H9 (cell line): ENCODE data around the gene MAST2. TPM values are rescaled to one million over a fixed set of nuclear protein-coding genes. Genes with fewer than 3 reads are reported as not detected.

Source experiments
- DNase-seq: peaks from one replicate; pipeline ENCODE4 v3.0.0-alpha.2; 2017
- H2AFZ ChIP-seq: one replicate; pipeline ENCODE4 v1.6.1; 2013; ENCODE audit warnings: mild to moderate bottlenecking, low read length, control low read depth, moderate library complexity
- H2AK5ac ChIP-seq: 2 replicates; pipeline ENCODE4 v1.6.1; 2013; ENCODE audit warnings: low read length, control low read depth, mixed read lengths; ENCODE audit not compliant: insufficient read length
- H2BK120ac ChIP-seq: one replicate; pipeline ENCODE4 v1.6.1; 2013; ENCODE audit warnings: low read depth, mild to moderate bottlenecking, low read length, control low read depth, inconsistent platforms; ENCODE audit not compliant: poor library complexity, severe bottlenecking
- H2BK12ac ChIP-seq: 2 replicates; pipeline ENCODE4 v1.6.1; 2013; ENCODE audit warnings: low read length, control low read depth, mixed read lengths, low read depth; ENCODE audit not compliant: insufficient read length
- H2BK15ac ChIP-seq: 2 replicates; pipeline ENCODE4 v1.6.1; 2013; ENCODE audit warnings: low read depth, low read length, control low read depth
- H2BK20ac ChIP-seq: one replicate; pipeline ENCODE4 v1.6.1; 2013; ENCODE audit warnings: low read depth, mild to moderate bottlenecking, low read length, control low read depth, inconsistent platforms; ENCODE audit not compliant: poor library complexity, severe bottlenecking
- H2BK5ac ChIP-seq: 2 replicates; pipeline ENCODE4 v1.6.1; 2013; ENCODE audit warnings: low read length, control low read depth, mixed read lengths; ENCODE audit not compliant: insufficient read length
- H3K14ac ChIP-seq: 2 replicates; pipeline ENCODE4 v1.6.1; 2013; ENCODE audit warnings: low read length, control low read depth; ENCODE audit not compliant: insufficient read depth
- H3K18ac ChIP-seq: 2 replicates; pipeline ENCODE4 v1.6.1; 2013; ENCODE audit warnings: low read depth, mild to moderate bottlenecking, mixed read lengths, low read length, control low read depth; ENCODE audit not compliant: insufficient read length
- H3K23ac ChIP-seq: 2 replicates; pipeline ENCODE4 v1.6.1; 2013; ENCODE audit warnings: low read length, control low read depth, mixed read lengths, low read depth; ENCODE audit not compliant: insufficient read length
- H3K23me2 ChIP-seq: 2 replicates; pipeline ENCODE4 v1.6.1; 2013; ENCODE audit warnings: low read depth, mild to moderate bottlenecking, mixed read lengths, low read length, control low read depth; ENCODE audit not compliant: insufficient read length, poor library complexity, severe bottlenecking
- H3K27ac ChIP-seq: 2 replicates; pipeline ENCODE4 v1.5.1; 2013; ENCODE audit warnings: low read length, control low read depth, mixed read lengths, low read depth; ENCODE audit not compliant: insufficient read length
- H3K27me3 ChIP-seq: 2 replicates; pipeline ENCODE4 v1.6.1; 2013; ENCODE audit warnings: low read length, control low read depth, inconsistent platforms; ENCODE audit not compliant: insufficient read depth
- H3K4ac ChIP-seq: 2 replicates; pipeline ENCODE4 v1.6.1; 2013; ENCODE audit warnings: low read depth, mild to moderate bottlenecking, control low read depth, inconsistent platforms, low read length, moderate library complexity
- H3K4me1 ChIP-seq: 2 replicates; pipeline ENCODE4 v1.6.1; 2013; ENCODE audit warnings: low read length, control low read depth, inconsistent platforms; ENCODE audit not compliant: insufficient read depth
- H3K4me2 ChIP-seq: 2 replicates; pipeline ENCODE4 v1.6.1; 2013; ENCODE audit warnings: low read length, control low read depth, mixed read lengths; ENCODE audit not compliant: insufficient read length, insufficient read depth
- H3K56ac ChIP-seq: 2 replicates; pipeline ENCODE4 v1.6.1; 2013; ENCODE audit warnings: low read depth, mild to moderate bottlenecking, mixed read lengths, low read length, control low read depth; ENCODE audit not compliant: insufficient read length
- H3K79me1 ChIP-seq: 2 replicates; pipeline ENCODE4 v1.6.1; 2013; ENCODE audit warnings: low read depth, mild to moderate bottlenecking, moderate library complexity, low read length, control low read depth, inconsistent platforms; ENCODE audit not compliant: insufficient read depth, poor library complexity, severe bottlenecking
- H3K79me2 ChIP-seq: 2 replicates; pipeline ENCODE4 v1.6.1; 2013; ENCODE audit warnings: low read length, control low read depth, inconsistent platforms; ENCODE audit not compliant: insufficient read depth
- H3K9ac ChIP-seq: 2 replicates; pipeline ENCODE4 v1.6.1; 2013; ENCODE audit warnings: low read length, control low read depth, mixed read lengths; ENCODE audit not compliant: insufficient read length; ENCODE audit errors: extremely low read depth
- H3K9me3 ChIP-seq: one replicate; pipeline ENCODE4 v1.6.1; 2013; ENCODE audit warnings: low read depth, low read length, inconsistent platforms; ENCODE audit not compliant: control insufficient read depth
- H3T11ph ChIP-seq: one replicate; pipeline ENCODE4 v1.6.1; 2013; ENCODE audit warnings: mild to moderate bottlenecking, low read length, control low read depth, inconsistent platforms
- H4K20me1 ChIP-seq: one replicate; pipeline ENCODE4 v1.6.1; 2013; ENCODE audit not compliant: control insufficient read depth, insufficient read length, insufficient read depth
- H4K5ac ChIP-seq: 2 replicates; pipeline ENCODE4 v1.6.1; 2013; ENCODE audit warnings: low read depth, mild to moderate bottlenecking, mixed read lengths, low read length, control low read depth; ENCODE audit not compliant: insufficient read length
- H4K8ac ChIP-seq: replicated peaks from 2 replicates; pipeline ENCODE4 v1.6.1; 2013; ENCODE audit warnings: low read length, control low read depth, mixed read lengths, low read depth; ENCODE audit not compliant: insufficient read length
- H4K91ac ChIP-seq: 2 replicates; pipeline ENCODE4 v1.6.1; 2013; ENCODE audit warnings: low read depth, mild to moderate bottlenecking, moderate library complexity, mixed read lengths, low read length, control low read depth; ENCODE audit not compliant: insufficient read length
- H3K27ac Mint-ChIP-seq, 3 experiments: 2 replicates in 2 of 3; 3 replicates in 1 of 3; pipeline ENCODE4 v1.8.0; 2020 to 2021; ENCODE audit warnings: mixed read lengths in 3 of 3, mild to moderate bottlenecking in 1 of 3, moderate library complexity in 1 of 3
- H3K27me3 Mint-ChIP-seq: 2 replicates; pipeline ENCODE4 v1.8.0; 2021; ENCODE audit warnings: low read depth, mild to moderate bottlenecking, moderate library complexity, mixed read lengths
- H3K36me3 Mint-ChIP-seq, 3 experiments: 2 replicates in 2 of 3; 3 replicates in 1 of 3; pipeline ENCODE4 v1.8.0; 2020 to 2021; ENCODE audit warnings: low read depth in 3 of 3, mixed read lengths in 3 of 3; ENCODE audit not compliant: insufficient read depth in 1 of 3
- H3K4me1 Mint-ChIP-seq, 2 experiments: 2 replicates each; pipeline ENCODE4 v1.8.0; 2020; ENCODE audit warnings: mixed read lengths in 2 of 2
- H3K4me3 Mint-ChIP-seq, 2 experiments: 2 replicates in 1 of 2; 3 replicates in 1 of 2; pipeline ENCODE4 v1.8.0; 2020 to 2021; ENCODE audit warnings: mild to moderate bottlenecking in 2 of 2, mixed read lengths in 2 of 2, moderate library complexity in 1 of 2
- H3K9me3 Mint-ChIP-seq, 2 experiments: 2 replicates in 1 of 2; 3 replicates in 1 of 2; pipeline ENCODE4 v1.8.0; 2020; ENCODE audit warnings: mild to moderate bottlenecking in 2 of 2, mixed read lengths in 2 of 2, moderate library complexity in 1 of 2
- WGBS: extraction: QIAGEN DNeasy Blood & Tissue Kit; methylation state at CpG from one replicate; pipeline ENCODE4 v1.1.7; 2013; ENCODE audit warnings: missing lambda C conversion rate, low lambda C conversion rate, mixed read lengths; ENCODE audit not compliant: insufficient read length; ENCODE audit errors: extremely low coverage; 5-methylcytosine and 5-hydroxymethylcytosine counted together
- total RNA-seq: library from RNA; stranded (reverse); gene quantifications from 2 replicates; pipeline ENCODE4 v1.2.1, GENCODE V29; 2021
- TF ChIP-seq, protein P1 (sequence below): fragments of 200-600 bp; sonication (generic); conservative IDR thresholded peaks from 3 replicates; pipeline ENCODE4 v1.8.0; 2021; ENCODE audit warnings: antibody characterized with exemption, mild to moderate bottlenecking

The MAST2 gene
- total RNA-seq, 1 experiment from 2014 or later, result 28.8 TPM

DNA sequence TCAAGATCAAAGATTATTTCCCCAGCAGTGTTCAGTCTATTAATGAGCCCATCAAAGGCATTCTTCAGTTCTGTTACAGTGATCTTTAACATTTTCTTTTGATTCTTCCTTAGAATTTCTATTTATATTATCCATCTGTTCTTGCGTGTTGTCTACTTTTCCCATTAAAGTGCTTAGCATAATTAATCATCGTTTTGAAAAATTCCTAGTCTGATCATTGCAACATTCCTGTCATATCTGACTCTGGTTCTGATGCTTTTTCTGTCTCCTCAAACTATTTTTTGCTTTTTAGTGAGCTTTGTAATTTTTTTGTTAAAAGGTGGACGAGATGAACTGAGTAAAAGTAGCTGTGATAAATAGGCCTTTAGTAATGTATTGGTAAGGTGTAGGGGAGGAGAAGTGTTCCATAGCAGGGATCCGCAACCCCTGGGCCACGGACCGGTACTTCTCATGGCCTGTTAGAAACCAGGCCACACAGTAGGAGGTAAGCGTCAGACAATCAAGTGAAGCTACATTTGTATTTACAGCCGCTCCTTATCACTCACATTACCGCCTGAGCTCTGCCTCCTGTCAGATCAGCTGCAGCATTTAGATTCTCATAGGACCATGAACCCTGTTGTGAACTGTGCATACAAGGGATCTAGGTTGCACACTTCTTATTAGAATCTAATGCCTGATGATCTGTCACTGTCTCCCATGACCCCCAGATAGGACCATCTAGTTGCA lies 165.7 kb downstream of the MAST2 start:
- H3K56ac ChIP-seq, result no peak overlapping the region
- TF ChIP-seq, protein P1, sequence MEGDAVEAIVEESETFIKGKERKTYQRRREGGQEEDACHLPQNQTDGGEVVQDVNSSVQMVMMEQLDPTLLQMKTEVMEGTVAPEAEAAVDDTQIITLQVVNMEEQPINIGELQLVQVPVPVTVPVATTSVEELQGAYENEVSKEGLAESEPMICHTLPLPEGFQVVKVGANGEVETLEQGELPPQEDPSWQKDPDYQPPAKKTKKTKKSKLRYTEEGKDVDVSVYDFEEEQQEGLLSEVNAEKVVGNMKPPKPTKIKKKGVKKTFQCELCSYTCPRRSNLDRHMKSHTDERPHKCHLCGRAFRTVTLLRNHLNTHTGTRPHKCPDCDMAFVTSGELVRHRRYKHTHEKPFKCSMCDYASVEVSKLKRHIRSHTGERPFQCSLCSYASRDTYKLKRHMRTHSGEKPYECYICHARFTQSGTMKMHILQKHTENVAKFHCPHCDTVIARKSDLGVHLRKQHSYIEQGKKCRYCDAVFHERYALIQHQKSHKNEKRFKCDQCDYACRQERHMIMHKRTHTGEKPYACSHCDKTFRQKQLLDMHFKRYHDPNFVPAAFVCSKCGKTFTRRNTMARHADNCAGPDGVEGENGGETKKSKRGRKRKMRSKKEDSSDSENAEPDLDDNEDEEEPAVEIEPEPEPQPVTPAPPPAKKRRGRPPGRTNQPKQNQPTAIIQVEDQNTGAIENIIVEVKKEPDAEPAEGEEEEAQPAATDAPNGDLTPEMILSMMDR, result no peak
- no peak overlapping the region for H3K23ac ChIP-seq
- no peak overlapping the region for H3K18ac ChIP-seq
- WGBS, result no CpG with 5 or more reads among the region's 9 CpGs
- no peaks in the 10 kb centered on the region for H4K20me1 ChIP-seq
- no peaks in the 10 kb centered on the region; a peak in 2 of 5 replicates for H3K9me3 Mint-ChIP-seq
- no peak overlapping the region for H3K4ac ChIP-seq
- H3K79me2 ChIP-seq, result no peaks in the 10 kb centered on the region
- no peaks in the 10 kb centered on the region for H3K27me3 Mint-ChIP-seq
- no peak overlapping the region for H2BK20ac ChIP-seq
- DNase-seq, result no peak
- H3K4me3 Mint-ChIP-seq, result no peak overlapping the region
- no peak overlapping the region for H2AFZ ChIP-seq
- H4K5ac ChIP-seq, result no peak overlapping the region
- H3K9ac ChIP-seq, result no peak overlapping the region
- no peak overlapping the region for H4K91ac ChIP-seq
- no peak overlapping the region for H2AK5ac ChIP-seq
- H3K9me3 ChIP-seq, result no peaks in the 10 kb centered on the region
- H3K27ac ChIP-seq, result no peak overlapping the region
- H3K4me1 ChIP-seq, result no peaks in the 10 kb centered on the region
- H3T11ph ChIP-seq, result no peak overlapping the region
- no peaks in the 10 kb centered on the region for H3K79me1 ChIP-seq
- no peak overlapping the region for H2BK15ac ChIP-seq
- no peak overlapping the region for H4K8ac ChIP-seq
- H3K27me3 ChIP-seq, result no peaks in the 10 kb centered on the region
- H2BK12ac ChIP-seq, result no peak overlapping the region
- no peaks in the 10 kb centered on the region for H3K23me2 ChIP-seq
- H3K4me1 Mint-ChIP-seq, result peaks cover 6 to 9% of the 10 kb centered on the region in 2 experiments
- no peak overlapping the region for H2BK120ac ChIP-seq
- no peak overlapping the region for H3K4me2 ChIP-seq
- H3K27ac Mint-ChIP-seq, result peak overlapping the region in 1 of 3 experiments; percentile 24; a peak in 2 of 7 replicates
- no peak overlapping the region for H3K14ac ChIP-seq
- peaks cover 3 to 21% (median 20%) of the 10 kb centered on the region in 3 experiments; a peak in 6 of 7 replicates for H3K36me3 Mint-ChIP-seq
- H2BK5ac ChIP-seq, result no peak overlapping the region
